ENCODE measurements around the gene MBOAT2. TPM values are rescaled to one million over a fixed set of nuclear protein-coding genes. Genes with fewer than 3 reads are reported as not detected.

Gene MBOAT2
- total RNA-seq, 1 experiment from 2014 or later, result 34.8 TPM

- no peak for ATAC-seq
- CTCF ChIA-PET, result no interaction called here
- no peaks in the 10 kb centered on the region for H3K27me3 ChIP-seq (ENCODE audit: control insufficient read depth, insufficient read depth, low read length)
- no TSS peak for BruUV-seq (replicated peaks)
- DNase-seq (ENCODE audit: low read depth, low spot score), result no peak
- no peaks in the 10 kb centered on the region for H3K4me1 ChIP-seq (ENCODE audit: control insufficient read depth, insufficient read depth, low read length)
- TF ChIP-seq REST (IDR thresholded peaks at IDR 0.05; ENCODE audit: insufficient read depth in 1 of 2, low read depth in 2 of 2, low read length in 1 of 2), result no peak
- TF ChIP-seq SIN3A (IDR thresholded peaks at IDR 0.05; ENCODE audit: borderline replicate concordance, insufficient read depth, low read depth, low read length), result no peak
- TF ChIP-seq TCF7L2 (IDR thresholded peaks at IDR 0.05; ENCODE audit: low read depth, low read length), result no peak
- no peak for TF ChIP-seq POLR2AphosphoS5 (IDR thresholded peaks at IDR 0.05; ENCODE audit: low read depth, low read length)
- no peak for TF ChIP-seq CTCF (IDR thresholded peaks at IDR 0.05)
- in situ Hi-C loops (cut with HindIII; ENCODE audit: low pct_unique_long_range_greater_than_20kb, low sequenced_read_pairs) (no loop called here), intact Hi-C loops (cut with micrococcal nuclease; ENCODE audit: unreplicated experiment) (no loop called here)
- H3K9me3 ChIP-seq (ENCODE audit: control insufficient read depth, insufficient read depth, low read depth, low read length), result no peaks in the 10 kb centered on the region
- no peak overlapping the region for H3K27ac ChIP-seq (ENCODE audit: low read length)
- POLR2A ChIA-PET, result no interaction called here
- H3K36me3 ChIP-seq (ENCODE audit: control insufficient read depth, insufficient read depth, low read length), result no peaks in the 10 kb centered on the region
- H3K4me3 ChIP-seq (ENCODE audit: low read depth in 2 of 2, low read length in 2 of 2), result no peak overlapping the region
These were observed 37.2 kb downstream of the MBOAT2 start for GRCh38 chr2:8966123-8966908.

GRCh38 chr2:8965216-8965969 is 38.1 kb downstream of the MBOAT2 start:
- H3K9me3 ChIP-seq (ENCODE audit: control insufficient read depth, insufficient read depth, low read depth, low read length), result no peaks in the 10 kb centered on the region
- ChIA-PET POLR2A (no interaction called here), CTCF (no interaction called here)
- intact Hi-C loops (cut with micrococcal nuclease; ENCODE audit: unreplicated experiment), result no loop called here
- H3K4me1 ChIP-seq (ENCODE audit: control insufficient read depth, insufficient read depth, low read length), result no peaks in the 10 kb centered on the region
- no peak for DNase-seq (ENCODE audit: low read depth, low spot score)
- H3K27ac ChIP-seq (ENCODE audit: low read length), result no peak overlapping the region
- TF ChIP-seq TCF7L2 (IDR thresholded peaks at IDR 0.05; ENCODE audit: low read depth, low read length) (no peak), POLR2AphosphoS5 (IDR thresholded peaks at IDR 0.05; ENCODE audit: low read depth, low read length) (no peak), REST (IDR thresholded peaks at IDR 0.05; ENCODE audit: insufficient read depth in 1 of 2, low read depth in 2 of 2, low read length in 1 of 2) (no peak), CTCF (IDR thresholded peaks at IDR 0.05) (no peak), SIN3A (IDR thresholded peaks at IDR 0.05; ENCODE audit: borderline replicate concordance, insufficient read depth, low read depth, low read length) (no peak)
- H3K27me3 ChIP-seq (ENCODE audit: control insufficient read depth, insufficient read depth, low read length), result no peaks in the 10 kb centered on the region
- H3K36me3 ChIP-seq (ENCODE audit: control insufficient read depth, insufficient read depth, low read length), result no peaks in the 10 kb centered on the region
- ATAC-seq, result no peak
- no peak overlapping the region for H3K4me3 ChIP-seq (ENCODE audit: low read depth in 2 of 2, low read length in 2 of 2)
- in situ Hi-C loops (cut with HindIII; ENCODE audit: low pct_unique_long_range_greater_than_20kb, low sequenced_read_pairs), result no loop called here
- BruUV-seq (replicated peaks), result no TSS peak

All from Panc1 (cell line).